AG04450 (cell line): ENCODE data around the gene TFAP2B. TPM values are rescaled to one million over a fixed set of nuclear protein-coding genes. Genes with fewer than 3 reads are reported as not detected.

Source experiments
- CTCF ChIA-PET: fragments of 300-600, 350-600 bp; formaldehyde crosslinking; extraction: SDS; loops from one replicate; lab custom pipeline; 2022; ENCODE audit warnings: antibody characterized with exemption, inconsistent platforms; lab: Charles Lee
- POLR2A ChIA-PET: fragments of 350-600 bp; formaldehyde crosslinking; extraction: SDS; loops from one replicate; lab custom pipeline; 2021; ENCODE audit warnings: antibody characterized with exemption, inconsistent platforms; lab: Yijun Ruan, JAX
- DNase-seq: peaks from one replicate; pipeline ENCODE4 v3.0.0-alpha.2; 2011; ENCODE audit warnings: low read depth, low spot score
- H3K27ac ChIP-seq: one replicate; pipeline ENCODE4 v1.5.1; 2012; ENCODE audit warnings: low read depth, low read length, control low read depth
- H3K27me3 ChIP-seq: one replicate; pipeline ENCODE4 v1.6.0; 2012; ENCODE audit warnings: low read length; ENCODE audit not compliant: control insufficient read depth, insufficient read depth
- H3K4me3 ChIP-seq: 2 replicates; pipeline ENCODE4 v1.5.1; 2011; ENCODE audit warnings: mild to moderate bottlenecking, low read depth, low read length, control low read depth
- H3K9me3 ChIP-seq: 2 replicates; pipeline ENCODE4 v1.5.1; 2012; ENCODE audit warnings: low read length; ENCODE audit not compliant: control insufficient read depth, insufficient read depth
- polyA plus RNA-seq: library from polyadenylated mRNA; depleted of rRNA; stranded (reverse); fragments of >200 nt; gene quantifications from 2 replicates; pipeline ENCODE4 v1.2.3, GENCODE V29; 2011
- TF ChIP-seq, protein P1 (sequence below): IDR thresholded peaks from 2 replicates; pipeline ENCODE4 v1.5.1; 2011; ENCODE audit warnings: low read depth, low read length, control low read depth, inconsistent platforms

TFAP2B gene
- polyA plus RNA-seq, 1 experiment, result not detected

DNA sequence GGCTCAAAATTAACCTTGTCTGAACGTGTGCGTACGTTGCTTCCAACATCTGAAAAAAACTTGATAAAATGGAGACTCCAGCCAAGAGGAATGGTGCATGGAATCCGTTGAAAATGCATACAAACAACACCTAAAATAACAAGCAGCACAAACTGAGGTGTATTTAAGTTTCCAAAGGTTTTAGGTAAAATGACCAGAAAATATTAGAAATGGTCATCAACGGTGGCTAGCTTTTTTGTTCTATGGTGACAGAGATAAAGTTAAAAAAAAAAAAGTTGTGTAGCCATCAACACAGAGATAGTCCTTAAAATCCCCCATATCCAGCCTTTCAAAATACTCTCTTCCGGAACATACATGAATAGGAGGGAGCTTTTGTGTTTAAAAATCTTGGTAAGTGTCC lies 651 bp upstream of the TFAP2B start:
- ChIA-PET POLR2A (no interaction called here), CTCF (interaction anchor here (1.4 to 2.6 kb wide), 3 partner anchors 1202 to 1206 kb away, joined by 3 to 10 read pairs (median 7); no protein-coding TSS in a partner anchor)
- no peaks in the 10 kb centered on the region; the same call in 1 of the 2 replicates for H3K9me3 ChIP-seq
- H3K27ac ChIP-seq, result no peak overlapping the region
- DNase-seq, result no peak
- H3K27me3 ChIP-seq, result peaks cover 33% of the 10 kb centered on the region
- TF ChIP-seq, protein P1, sequence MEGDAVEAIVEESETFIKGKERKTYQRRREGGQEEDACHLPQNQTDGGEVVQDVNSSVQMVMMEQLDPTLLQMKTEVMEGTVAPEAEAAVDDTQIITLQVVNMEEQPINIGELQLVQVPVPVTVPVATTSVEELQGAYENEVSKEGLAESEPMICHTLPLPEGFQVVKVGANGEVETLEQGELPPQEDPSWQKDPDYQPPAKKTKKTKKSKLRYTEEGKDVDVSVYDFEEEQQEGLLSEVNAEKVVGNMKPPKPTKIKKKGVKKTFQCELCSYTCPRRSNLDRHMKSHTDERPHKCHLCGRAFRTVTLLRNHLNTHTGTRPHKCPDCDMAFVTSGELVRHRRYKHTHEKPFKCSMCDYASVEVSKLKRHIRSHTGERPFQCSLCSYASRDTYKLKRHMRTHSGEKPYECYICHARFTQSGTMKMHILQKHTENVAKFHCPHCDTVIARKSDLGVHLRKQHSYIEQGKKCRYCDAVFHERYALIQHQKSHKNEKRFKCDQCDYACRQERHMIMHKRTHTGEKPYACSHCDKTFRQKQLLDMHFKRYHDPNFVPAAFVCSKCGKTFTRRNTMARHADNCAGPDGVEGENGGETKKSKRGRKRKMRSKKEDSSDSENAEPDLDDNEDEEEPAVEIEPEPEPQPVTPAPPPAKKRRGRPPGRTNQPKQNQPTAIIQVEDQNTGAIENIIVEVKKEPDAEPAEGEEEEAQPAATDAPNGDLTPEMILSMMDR, result no peak
- H3K4me3 ChIP-seq, result no peak overlapping the region

DNA sequence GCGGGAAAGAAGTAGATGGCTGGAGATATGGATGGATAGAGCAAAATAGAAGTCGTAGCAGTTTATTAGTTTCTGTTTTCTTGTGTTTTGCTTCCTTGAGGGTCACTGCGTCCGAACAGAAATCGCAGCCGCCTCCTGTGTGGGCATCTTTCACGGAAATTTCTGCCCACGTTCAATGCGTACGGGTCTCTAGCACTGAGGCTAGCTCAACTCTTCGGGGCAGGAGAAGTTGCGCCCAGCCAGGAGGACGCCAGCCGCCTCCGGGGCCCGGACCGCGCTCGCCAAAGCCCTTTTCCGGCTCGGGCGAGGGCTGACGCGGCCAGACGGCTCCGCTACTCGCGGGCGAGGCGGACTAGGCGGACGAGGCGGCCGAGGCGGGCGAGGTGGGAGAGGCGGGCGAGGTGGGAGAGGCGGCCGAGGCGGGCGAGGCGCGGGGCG lies 814 bp downstream of the TFAP2B start:
- H3K4me3 ChIP-seq, result no peak overlapping the region
- peaks cover 41% of the 10 kb centered on the region for H3K27me3 ChIP-seq
- POLR2A ChIA-PET, result no interaction called here
- no peak overlapping the region for H3K27ac ChIP-seq
- CTCF ChIA-PET, result interaction anchor here (0.6 to 1.4 kb wide), 3 partner anchors 742 to 1204 kb away, joined by 3 to 7 read pairs (median 6); no protein-coding TSS in a partner anchor
- DNase-seq, result no peak
- H3K9me3 ChIP-seq, result no peaks in the 10 kb centered on the region; the same call in 1 of the 2 replicates
- TF ChIP-seq, protein P1, result no peak

DNA sequence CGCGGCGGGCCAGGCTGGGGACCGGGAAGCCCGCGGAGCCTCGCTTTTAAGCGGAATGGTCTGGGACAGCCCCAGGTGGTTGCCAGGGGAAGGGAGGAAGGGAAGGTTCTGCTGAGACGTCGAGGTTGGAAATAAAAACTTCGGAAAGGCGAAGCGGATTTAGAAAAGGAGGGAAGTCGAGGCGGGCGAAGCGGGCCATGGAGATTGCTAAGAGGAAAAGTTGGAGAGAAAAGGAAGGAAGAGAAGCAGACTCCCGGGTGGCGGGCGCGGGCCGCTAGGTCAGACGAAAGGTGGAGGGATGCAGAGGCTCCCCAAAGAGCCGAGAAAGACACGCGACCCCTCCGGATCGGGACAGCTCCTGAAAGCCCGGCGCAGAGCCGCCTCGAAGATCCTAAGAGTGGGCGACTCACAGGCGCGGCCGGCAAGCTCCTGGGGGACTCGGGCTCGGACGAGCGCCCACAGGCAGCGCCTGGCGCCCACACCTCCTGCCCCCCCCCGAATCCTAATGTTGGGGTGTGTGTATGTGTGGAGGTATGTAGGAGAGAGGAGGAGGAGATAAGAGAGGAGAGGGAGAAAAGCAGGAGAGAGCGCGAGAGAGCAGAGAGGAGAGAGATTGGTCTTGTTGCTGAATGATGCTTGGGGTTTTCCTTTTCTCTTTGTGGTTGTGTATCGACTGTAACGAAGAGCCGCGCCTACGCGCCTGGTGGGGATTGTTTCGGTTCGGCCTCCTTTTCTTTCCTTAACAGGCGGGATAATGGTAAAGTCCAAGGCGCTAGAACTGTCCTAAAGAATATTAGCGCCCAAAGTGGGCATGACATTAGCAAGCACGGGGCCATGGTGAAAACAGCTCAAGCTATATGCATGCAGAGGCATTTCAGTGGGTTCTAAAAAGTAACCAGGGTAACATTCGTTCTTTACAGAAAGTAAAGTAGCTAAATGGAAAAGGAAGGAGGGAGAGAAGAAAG lies 1.5 kb downstream of the TFAP2B start:
- DNase-seq, result no peak
- ChIA-PET CTCF (no interaction called here), POLR2A (no interaction called here)
- TF ChIP-seq, protein P1, result no peak
- H3K4me3 ChIP-seq, result no peak overlapping the region
- no peaks in the 10 kb centered on the region; the same call in 1 of the 2 replicates for H3K9me3 ChIP-seq
- H3K27me3 ChIP-seq, result peaks cover 47% of the 10 kb centered on the region
- no peak overlapping the region for H3K27ac ChIP-seq

DNA sequence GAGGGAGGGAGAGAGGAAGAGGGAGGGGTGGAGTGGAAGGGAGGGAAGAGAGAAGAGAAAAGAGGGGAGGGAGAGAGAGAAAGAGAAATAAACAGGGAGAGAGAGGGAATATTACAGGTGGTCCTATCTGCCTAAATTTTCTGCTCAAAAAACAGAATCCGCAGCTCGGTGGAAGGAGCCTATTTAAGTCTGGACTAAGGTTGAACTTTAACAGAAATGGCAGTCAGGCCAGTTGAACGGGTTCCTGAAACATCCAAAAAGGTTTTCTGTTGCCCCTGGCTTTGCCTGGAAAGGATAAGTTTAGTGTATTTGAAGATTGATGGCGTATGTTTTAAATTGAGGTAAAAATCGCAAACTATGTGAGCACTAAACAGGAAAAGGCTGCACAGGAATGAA lies 2.2 kb downstream of the TFAP2B start:
- TF ChIP-seq, protein P1, result no peak
- no peak for DNase-seq
- Histone ChIP-seq H3K27ac (no peak overlapping the region), H3K27me3 (peaks cover 53% of the 10 kb centered on the region), H3K9me3 (no peaks in the 10 kb centered on the region; the same call in 1 of the 2 replicates), H3K4me3 (no peak overlapping the region)
- CTCF ChIA-PET, result no interaction called here
- POLR2A ChIA-PET, result no interaction called here
